NCI-H526 (cell line): ENCODE data around the gene STK40.

Experiments
- DNase-seq, 2 experiments: peaks; one replicate each; lab custom pipeline; 2025; lab: John Stamatoyannopoulos, UW

Gene STK40

GRCh38 chr1:36343651-36344394, 41.9 kb downstream of the STK40 start:
- no peak for DNase-seq

- DNase-seq, result peak; percentile 20 to 57
These were observed 43.1 kb downstream of the STK40 start for GRCh38 chr1:36342426-36343185.

- DNase-seq, result no peak
These were observed 44.0 kb downstream of the STK40 start for GRCh38 chr1:36341626-36342320.

GRCh38 chr1:36339615-36340014, 46.1 kb downstream of the STK40 start:
- no peak for DNase-seq

- DNase-seq, result no peak
These were observed 46.5 kb downstream of the STK40 start for GRCh38 chr1:36339215-36339614.

GRCh38 chr1:36337830-36338229, 47.9 kb downstream of the STK40 start:
- DNase-seq, result no peak

- DNase-seq, result no peak
These were observed 54.8 kb downstream of the STK40 start for GRCh38 chr1:36330940-36331339.

- DNase-seq, result no peak
These were observed 55.9 kb downstream of the STK40 start for GRCh38 chr1:36329817-36330216.

- peak in 1 of 2 experiments; percentile 35 for DNase-seq
These were observed 57.0 kb downstream of the STK40 start for GRCh38 chr1:36328713-36329112.

- DNase-seq, result no peak
These were observed 57.6 kb downstream of the STK40 start for GRCh38 chr1:36328088-36328480.

- no peak for DNase-seq
These were observed 58.2 kb downstream of the STK40 start for GRCh38 chr1:36327421-36328087.

- no peak for DNase-seq
These were observed 59.2 kb downstream of the STK40 start for GRCh38 chr1:36326499-36326898.

- DNase-seq, result no peak
These were observed 61.4 kb downstream of the STK40 start for GRCh38 chr1:36324353-36324703.

- peak; percentile 21 to 77 for DNase-seq
These were observed 61.9 kb downstream of the STK40 start, which contains the start of gene EVA1B for GRCh38 chr1:36323636-36324352. Gene EVA1B (minus strand): TSS chr1:36323645. CDS start chr1:36323037, 608 bp downstream.

- peak in 1 of 2 experiments; percentile 77 for DNase-seq
These were observed 62.7 kb downstream of the STK40 start for GRCh38 chr1:36322786-36323635.

- peak in 1 of 2 experiments; percentile 63 for DNase-seq
These were observed 63.5 kb downstream of the STK40 start for GRCh38 chr1:36322041-36322785.

GRCh38 chr1:36321119-36321951, 64.4 kb downstream of the STK40 start:
- DNase-seq, result peak; percentile 48 to 85

GRCh38 chr1:36320767-36321118, 65.0 kb downstream of the STK40 start:
- no peak for DNase-seq

- no peak for DNase-seq
These were observed 65.4 kb downstream of the STK40 start for GRCh38 chr1:36320291-36320761.
